Measurements from ENCODE around the gene SLC38A5.
"Not testable (repeated sequence)": the region's sequence is repeated elsewhere in the genome, so short reads cannot be mapped to it uniquely, and the experiment has no call there.

Gene SLC38A5

GRCh38 chrX:48430166-48430565, 39.9 kb downstream of the SLC38A5 start:
- not testable (repeated sequence) for DNase-seq; H3K27me3 ChIP-seq (replicated peaks; ENCODE audit: control insufficient read depth, insufficient read depth, low read length, poor library complexity, severe bottlenecking); H3K4me3 ChIP-seq (ENCODE audit: insufficient read depth, low read depth, low read length, poor library complexity, severe bottlenecking); H3K4me1 ChIP-seq (ENCODE audit: control insufficient read depth, insufficient read depth, low read length, poor library complexity, severe bottlenecking); H3K9me3 ChIP-seq (ENCODE audit: control insufficient read depth, low read length); H3K27ac ChIP-seq (ENCODE audit: insufficient read depth, low read length, poor library complexity, severe bottlenecking); H3K36me3 ChIP-seq (ENCODE audit: control insufficient read depth, insufficient read depth, low read length)

- not testable (repeated sequence) for H3K27ac ChIP-seq (ENCODE audit: insufficient read depth, low read length, poor library complexity, severe bottlenecking); H3K36me3 ChIP-seq (ENCODE audit: control insufficient read depth, insufficient read depth, low read length)
Observed at GRCh38 chrX:48429606-48430005, 40.5 kb downstream of the SLC38A5 start.

GRCh38 chrX:48427027-48427716, 42.9 kb downstream of the SLC38A5 start:
- not testable (repeated sequence) for H3K36me3 ChIP-seq (ENCODE audit: control insufficient read depth, insufficient read depth, low read length); DNase-seq

More at GRCh38 chrX:48429606-48430005, 40.5 kb downstream of the SLC38A5 start:
- not testable (repeated sequence) for H3K27me3 ChIP-seq (replicated peaks; ENCODE audit: control insufficient read depth, insufficient read depth, low read length, poor library complexity, severe bottlenecking); DNase-seq; H3K4me1 ChIP-seq (ENCODE audit: control insufficient read depth, insufficient read depth, low read length, poor library complexity, severe bottlenecking); H3K4me3 ChIP-seq (ENCODE audit: insufficient read depth, low read depth, low read length, poor library complexity, severe bottlenecking); H3K9me3 ChIP-seq (ENCODE audit: control insufficient read depth, low read length)

GRCh38 chrX:48411860-48412259, 58.2 kb downstream of the SLC38A5 start, which contains the start of gene SSX4B:
Gene SSX4B, minus strand, starts transcription at chrX:48411960. Its CDS starts 588 bp downstream, at chrX:48411372.
- DNase-seq; H3K9me3 ChIP-seq (ENCODE audit: control insufficient read depth, low read length); H3K27ac ChIP-seq (ENCODE audit: insufficient read depth, low read length, poor library complexity, severe bottlenecking); H3K36me3 ChIP-seq (ENCODE audit: control insufficient read depth, insufficient read depth, low read length); H3K4me1 ChIP-seq (ENCODE audit: control insufficient read depth, insufficient read depth, low read length, poor library complexity, severe bottlenecking); H3K4me3 ChIP-seq (ENCODE audit: insufficient read depth, low read depth, low read length, poor library complexity, severe bottlenecking); H3K27me3 ChIP-seq (replicated peaks; ENCODE audit: control insufficient read depth, insufficient read depth, low read length, poor library complexity, severe bottlenecking): not testable (repeated sequence)

More at GRCh38 chrX:48427027-48427716, 42.9 kb downstream of the SLC38A5 start:
- not testable (repeated sequence) for H3K27me3 ChIP-seq (replicated peaks; ENCODE audit: control insufficient read depth, insufficient read depth, low read length, poor library complexity, severe bottlenecking); H3K9me3 ChIP-seq (ENCODE audit: control insufficient read depth, low read length); H3K27ac ChIP-seq (ENCODE audit: insufficient read depth, low read length, poor library complexity, severe bottlenecking); H3K4me3 ChIP-seq (ENCODE audit: insufficient read depth, low read depth, low read length, poor library complexity, severe bottlenecking); H3K4me1 ChIP-seq (ENCODE audit: control insufficient read depth, insufficient read depth, low read length, poor library complexity, severe bottlenecking)
